ENCODE measurements around the gene NCBP3.

The NCBP3 gene, protein sequence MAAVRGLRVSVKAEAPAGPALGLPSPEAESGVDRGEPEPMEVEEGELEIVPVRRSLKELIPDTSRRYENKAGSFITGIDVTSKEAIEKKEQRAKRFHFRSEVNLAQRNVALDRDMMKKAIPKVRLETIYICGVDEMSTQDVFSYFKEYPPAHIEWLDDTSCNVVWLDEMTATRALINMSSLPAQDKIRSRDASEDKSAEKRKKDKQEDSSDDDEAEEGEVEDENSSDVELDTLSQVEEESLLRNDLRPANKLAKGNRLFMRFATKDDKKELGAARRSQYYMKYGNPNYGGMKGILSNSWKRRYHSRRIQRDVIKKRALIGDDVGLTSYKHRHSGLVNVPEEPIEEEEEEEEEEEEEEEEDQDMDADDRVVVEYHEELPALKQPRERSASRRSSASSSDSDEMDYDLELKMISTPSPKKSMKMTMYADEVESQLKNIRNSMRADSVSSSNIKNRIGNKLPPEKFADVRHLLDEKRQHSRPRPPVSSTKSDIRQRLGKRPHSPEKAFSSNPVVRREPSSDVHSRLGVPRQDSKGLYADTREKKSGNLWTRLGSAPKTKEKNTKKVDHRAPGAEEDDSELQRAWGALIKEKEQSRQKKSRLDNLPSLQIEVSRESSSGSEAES

DNA sequence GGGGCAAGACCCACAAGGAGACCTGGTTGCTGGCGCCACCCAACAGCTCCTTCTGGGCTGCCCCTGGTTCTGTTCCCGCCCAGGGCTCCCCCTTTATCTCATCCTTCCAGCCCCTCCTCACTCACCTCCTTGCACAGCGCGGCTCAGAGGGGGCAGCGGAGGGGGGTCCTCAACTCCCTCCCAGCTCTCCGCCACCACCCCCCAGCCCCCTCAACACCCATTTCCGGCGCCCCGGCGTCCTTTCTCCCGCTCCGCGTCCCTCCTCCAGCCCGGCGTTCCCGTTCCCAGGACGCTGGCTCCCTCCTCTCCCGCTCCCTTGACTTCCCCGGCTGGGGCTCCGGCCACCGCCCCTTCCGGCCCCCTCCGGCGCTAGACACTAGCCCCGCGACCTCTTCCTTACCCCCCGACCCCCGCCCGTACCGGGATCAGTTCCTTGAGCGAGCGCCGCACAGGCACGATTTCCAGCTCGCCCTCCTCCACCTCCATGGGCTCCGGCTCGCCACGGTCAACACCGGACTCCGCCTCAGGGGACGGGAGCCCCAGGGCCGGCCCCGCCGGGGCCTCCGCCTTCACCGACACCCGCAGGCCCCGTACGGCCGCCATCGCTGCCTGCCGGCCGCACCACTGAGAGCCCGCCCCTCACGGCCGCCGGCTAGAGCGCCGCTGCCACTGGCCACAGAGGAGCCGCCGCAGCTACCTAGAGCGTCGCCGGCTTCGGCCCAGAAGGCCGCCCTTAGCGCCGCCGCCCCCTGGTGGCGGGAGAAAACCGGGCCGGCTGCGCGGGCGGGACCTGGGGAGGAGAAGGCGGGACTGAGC, at the start of gene NCBP3:
Gene NCBP3 (minus strand): TSS at position 626 of the 816 bp plus-strand sequence. CDS start 23 bp downstream, at position 603.
- peak; percentile 89 for DNase-seq

DNA sequence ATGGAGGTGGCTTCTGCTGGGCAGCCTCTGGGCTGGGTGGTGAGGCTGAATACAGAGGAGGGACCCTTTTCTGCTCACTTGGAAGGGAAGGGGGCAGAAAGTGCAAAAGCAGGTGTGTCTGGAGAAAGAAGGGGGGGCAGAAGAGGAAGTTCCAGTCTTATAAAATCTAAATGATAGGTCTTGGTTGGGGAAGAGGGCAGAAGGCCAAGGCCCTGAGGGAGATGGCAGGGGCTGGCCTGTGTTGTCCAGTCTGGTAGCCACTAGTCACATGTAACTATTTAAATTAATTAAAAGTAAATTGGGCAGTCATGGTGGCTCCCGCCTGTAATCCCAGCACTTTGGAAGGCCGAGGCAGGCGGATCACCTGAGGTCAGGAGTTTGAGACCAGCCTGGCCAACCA, 49.3 kb upstream of the NCBP3 start:
- DNase-seq = no peak

DNA sequence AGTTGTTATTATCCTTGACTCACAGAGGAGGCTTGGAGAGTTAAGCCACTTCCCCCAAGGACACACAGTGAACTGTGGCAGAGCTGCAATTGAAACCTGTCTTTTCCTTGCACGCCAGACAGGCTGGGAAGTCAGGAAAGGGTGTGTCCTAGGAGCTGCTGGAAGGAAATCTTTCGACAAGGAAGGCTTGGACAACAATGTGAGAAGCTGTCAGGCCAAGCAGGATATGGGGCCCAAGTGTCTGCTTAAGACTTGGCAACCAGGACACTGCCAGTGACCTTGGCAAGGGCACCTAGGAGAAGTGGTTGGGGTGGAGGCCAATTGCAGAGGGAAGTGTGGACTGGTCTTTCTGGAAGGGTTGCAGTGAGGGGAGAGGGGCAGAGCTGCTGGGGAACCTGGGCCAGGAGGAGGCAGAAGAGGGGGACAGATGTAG, 48.9 kb upstream of the NCBP3 start:
- no peak for DNase-seq

DNA sequence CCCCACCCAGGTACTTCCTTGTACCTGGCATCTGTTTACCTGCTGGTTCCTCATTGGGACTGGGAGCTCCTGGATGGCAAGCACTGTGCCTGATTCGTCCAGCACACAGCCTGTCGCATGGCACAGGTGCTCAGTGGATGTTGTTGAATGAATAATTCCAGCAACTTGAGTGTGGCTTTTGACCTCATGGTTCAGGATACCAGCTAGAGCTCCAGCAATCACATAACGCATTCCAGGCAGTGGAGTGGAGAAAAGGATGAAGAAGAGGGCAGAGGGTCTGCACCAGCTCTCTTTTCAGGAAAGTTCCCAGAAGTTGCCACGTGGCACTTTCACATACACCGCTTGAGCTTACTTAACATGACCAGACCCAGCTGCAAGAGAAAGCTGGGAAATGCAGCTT, 48.1 kb upstream of the NCBP3 start:
- DNase-seq = no peak

DNA sequence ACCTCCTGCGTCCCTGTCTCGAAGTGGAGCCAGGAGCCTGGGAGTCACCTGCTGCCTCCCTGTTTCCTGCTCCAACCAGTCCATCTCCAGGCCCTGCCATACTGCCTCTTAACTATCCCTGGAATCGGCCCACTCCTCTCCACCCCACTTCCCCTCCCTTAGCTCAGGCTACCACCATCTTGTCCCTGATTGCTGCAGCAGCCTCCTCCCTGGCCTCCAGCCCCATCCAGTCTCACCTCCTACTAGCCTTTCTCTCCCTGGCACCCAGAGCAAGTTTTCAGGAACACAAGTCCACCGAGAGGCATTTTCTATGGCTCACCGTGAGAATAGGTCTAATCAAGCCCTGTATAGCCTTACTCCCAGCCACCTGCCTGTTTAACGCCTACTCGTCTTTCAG, 47.7 kb upstream of the NCBP3 start:
- no peak for DNase-seq

DNA sequence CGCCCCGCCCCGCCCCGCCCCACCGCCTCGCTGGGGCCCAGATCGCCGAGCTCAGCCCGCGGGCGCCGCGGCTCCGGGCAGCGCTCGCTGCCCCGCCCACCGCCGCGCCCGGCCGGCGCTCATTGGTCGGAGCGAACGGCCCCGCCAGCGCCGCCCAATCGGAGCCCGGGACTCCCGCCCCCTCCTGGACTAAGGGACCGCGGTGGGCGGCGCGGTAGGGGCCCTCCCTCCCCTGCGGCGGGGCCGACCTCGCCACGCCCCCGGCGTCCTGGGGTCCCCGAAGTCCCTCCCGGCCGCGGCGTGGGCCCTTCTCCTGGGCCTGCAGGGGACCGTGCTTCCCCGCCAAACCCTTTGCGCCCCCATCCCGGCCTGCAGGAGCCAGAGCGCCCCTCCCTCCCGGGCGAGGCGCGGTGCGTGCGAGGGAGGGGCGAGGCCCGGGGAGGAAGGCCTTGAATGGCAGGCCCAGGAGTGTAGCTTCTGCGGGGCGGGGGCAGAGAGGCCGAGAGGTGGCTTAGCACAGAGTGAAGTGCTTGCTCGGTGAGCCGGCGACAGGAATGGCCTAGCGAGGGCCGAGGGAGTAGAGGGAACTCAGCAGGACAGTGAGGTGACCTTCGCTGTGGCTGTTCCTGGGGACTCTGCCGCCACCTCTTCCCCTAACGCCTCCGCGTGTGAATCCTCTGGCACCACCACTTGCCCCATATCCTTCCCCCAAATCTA, 47.1 kb upstream of the NCBP3 start, which contains the start of gene CAMKK1:
Gene CAMKK1 (minus strand): TSS at position 51 of the 717 bp plus-strand sequence. CDS start 7,366 bp downstream, outside the sequence.
- peak; percentile 91 for DNase-seq

DNA sequence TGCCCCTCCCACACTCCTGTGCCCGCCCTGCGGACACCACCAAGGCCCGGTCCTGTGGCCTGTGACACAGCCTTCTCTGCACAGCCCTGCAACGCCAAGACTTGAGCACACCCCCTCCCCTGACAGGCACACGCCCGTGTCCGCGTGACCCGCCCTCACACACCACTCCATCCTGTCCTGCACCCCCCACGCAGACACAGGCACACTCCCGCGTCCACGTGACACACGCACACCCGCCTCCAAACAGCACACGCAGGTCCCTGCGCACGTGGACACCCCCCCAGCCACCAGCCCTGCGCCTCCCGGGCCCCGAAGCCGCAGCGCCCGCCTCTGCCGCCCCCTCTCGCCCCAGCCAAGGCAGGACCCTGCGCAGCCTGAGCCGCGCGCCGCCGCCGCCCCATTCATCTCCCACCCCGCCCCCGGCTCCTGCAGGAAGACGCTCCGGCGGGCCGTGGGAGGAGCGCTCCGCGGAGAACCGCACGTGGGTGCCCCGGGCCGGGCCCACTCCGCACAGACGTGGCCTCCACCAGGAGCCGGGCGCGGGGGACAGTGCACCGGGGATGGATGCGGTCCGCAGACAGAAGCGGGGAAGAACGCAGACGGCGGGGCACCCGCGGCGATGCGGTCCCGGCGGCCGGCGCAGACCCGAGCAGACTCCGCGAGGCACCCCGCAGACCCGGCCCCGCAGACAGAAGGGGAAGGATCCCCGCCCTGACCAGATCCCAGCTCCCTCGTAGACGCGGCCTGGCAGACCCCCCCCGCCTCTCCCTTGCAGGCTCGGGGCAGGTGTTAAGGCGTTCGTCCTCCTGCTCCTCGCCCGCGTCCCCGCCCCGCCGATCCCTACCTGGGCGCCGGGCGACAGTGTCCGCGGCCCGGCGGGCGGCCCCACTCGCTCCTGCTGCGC, 46.3 kb upstream of the NCBP3 start:
- DNase-seq = peak; percentile 44

DNA sequence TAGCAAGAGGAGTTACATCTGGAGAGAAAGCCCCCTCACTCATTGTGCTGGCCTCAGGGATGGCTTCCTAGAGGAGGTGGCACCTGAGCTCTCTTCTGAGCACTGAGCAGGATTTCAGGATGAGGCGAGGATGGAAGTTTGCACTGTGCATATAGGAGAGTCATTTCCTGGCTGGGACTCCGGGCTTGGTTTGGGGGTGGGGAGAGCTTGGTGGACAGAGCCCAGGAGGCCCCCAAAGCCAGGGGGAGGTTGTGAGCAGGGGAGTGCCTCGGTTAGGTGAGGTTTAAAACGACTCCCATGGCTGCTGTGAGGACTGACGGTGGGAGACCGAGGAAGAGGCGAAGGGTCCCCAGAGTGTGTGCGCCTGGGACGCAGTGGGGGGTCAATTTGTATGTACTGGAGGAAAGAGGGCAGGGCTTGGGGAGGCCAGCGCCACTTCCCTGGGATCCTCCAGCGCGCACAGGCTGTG, 45.6 kb upstream of the NCBP3 start:
- no peak for DNase-seq

DNA sequence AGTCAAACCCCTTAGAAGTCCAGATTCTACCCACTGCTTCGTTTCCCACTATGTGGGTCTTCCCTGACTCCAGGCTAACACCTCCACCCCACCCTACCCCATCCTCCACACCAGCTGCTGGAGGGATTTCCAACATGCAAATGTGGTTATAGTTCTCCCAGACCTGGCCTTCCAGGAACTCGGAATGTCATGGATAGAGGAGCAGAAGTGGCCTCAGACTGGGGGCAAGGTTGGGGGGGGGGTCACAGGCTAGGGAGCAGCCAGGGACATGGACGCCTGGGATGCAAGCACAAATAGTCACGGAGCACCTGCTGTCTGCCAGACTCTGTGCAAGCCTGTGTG, 44.8 kb upstream of the NCBP3 start:
- DNase-seq = no peak

DNA sequence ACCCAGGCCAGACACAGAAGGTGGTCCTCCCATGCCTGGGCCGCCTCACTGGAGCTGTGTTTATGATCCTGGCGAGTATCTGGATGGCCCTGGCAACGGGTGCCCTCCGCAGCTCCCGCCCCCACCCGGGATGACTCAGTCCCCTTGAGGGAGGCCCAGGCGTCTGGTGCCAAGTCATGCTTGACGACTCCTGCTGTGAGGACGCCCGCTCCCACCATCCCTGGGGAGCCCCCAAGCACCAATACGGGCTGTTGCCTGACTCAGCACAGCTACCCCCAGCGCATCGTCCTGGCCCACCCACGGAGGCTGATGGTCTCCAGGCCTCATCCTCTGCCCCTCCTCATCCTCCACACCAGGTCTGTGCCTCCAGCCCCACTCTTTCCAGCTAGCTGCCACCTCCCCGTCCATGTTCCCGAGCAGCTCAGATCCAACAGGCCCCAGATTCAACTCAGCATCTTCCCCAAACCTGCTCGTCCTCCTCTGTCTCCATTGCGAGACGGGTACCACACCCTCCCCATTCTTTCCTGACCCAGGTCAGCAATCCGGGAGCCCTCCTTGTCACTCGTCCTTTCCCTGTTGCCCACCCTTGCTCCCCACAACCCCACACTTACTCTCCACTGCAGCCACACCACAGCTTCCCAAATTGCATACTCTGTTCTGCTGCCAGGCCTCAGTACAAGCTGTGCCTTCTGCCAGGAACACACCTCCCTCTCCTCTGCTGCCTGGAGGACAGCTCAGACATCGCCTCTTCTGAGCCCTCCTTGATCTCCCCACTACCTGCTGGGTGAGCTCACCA, 44.2 kb upstream of the NCBP3 start:
- peak; percentile 86 for DNase-seq

DNA sequence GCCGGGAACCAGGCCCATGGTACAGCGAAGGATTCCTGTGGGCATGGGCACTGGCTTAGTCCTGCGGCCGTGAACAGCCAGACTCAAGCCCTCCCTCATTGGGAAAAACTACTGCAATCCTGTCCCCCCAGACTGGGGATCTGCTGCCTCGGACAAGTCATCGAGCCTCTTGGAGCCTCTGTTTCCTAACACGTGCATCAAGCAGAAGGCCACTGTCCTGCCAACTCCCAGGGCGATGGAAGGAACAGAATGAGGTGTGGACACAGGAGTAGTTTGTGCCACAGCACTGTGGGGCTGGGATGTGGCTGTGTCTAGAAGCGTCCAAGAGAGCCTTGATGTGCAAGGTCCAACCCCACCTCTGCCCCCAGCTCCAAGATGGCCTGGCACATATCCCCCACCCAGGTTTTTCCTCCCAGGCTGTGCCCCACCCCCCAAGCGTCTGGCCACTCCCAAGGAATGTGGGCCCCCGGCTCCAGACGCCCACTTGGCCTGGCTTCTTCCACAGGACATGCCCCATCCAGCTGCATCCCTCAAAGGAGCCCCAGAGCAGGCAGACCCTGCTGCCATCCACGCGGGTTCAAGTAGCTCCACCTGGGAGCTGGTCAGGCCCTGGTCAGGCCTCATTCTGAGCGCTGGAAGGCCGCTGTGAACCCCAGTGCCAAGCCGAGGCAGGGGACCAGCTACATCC, 43.4 kb upstream of the NCBP3 start:
- DNase-seq = no peak

DNA sequence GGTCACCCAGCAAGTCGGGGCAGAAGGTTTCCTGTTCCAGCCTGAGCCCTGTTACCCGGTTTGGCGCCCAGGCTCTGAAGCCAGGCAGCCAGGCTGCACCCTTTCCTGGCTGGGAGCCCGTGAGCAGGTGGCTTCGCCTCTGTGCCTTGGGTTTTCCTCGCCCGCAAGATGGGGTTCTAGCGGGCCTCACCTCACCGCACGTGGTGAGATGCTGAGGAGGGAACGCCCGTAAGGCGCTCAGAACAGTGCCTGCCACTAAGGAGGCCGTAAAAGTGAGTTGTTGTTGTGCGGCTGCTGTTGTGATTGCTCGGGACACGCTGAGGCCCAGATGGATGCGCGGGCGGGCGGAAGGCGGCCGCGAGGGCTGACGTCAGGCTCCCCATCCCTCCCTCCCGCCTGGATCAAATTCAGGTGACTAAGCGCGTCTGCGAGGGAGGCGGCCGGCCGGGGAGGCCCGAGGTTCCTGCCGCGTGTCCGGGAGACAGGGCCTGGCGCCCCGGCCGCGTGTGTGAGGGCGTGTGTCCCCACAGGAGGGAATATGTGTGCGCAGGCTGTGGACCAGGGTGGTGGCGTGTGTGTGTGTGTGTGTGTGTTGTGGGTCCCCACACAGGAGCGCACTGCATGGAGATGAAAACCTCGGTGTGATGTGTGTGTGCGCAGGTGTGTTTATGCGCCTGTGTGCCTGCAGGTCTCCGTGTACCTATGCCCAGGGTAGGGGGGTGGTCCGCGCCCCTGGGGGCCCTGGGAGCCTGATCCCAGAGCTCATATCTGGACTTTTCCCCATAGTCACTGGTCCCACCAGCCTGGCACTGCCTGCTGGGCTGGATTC, 42.5 kb upstream of the NCBP3 start:
- DNase-seq = peak; percentile 84

DNA sequence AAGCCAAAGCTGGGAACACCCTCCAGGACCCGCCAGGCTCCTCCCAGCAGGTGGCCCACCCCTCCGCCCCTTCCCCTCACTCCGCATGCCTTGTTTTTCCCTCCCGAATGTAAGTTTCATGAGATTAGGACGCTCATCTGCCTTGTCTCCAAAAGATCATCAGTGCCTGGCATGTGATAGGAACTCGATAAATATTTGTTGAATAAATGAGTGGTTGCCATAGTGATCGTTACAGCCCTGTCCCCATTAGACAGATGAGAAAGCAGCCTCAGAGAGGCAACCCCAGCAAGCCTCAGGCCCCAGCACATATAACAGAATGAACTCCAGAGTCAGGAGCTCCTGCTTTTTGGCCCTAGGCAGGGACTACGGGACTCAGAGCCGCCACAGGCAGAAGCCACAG, 41.8 kb upstream of the NCBP3 start:
- DNase-seq = no peak

DNA sequence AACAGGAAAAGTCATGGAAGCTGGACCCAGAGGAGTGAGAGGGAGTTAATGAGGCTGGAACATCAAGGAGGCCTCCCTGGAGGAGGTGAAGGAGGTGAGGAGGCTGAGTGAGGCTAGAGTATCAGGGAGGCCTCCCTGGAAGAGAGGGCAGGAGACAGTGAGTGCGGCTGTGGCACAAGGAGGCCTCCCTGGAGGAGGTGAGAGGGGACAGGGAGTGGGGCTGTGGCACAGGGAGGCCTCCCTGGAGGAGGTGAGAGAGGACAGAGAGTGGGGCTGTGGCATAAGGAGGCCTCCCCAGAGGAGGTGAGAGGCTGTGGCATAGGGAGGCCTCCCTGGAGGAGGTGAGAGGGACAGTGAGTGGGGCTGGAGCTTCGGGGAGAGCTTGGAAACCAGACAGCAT, 41.3 kb upstream of the NCBP3 start:
- DNase-seq = no peak

DNA sequence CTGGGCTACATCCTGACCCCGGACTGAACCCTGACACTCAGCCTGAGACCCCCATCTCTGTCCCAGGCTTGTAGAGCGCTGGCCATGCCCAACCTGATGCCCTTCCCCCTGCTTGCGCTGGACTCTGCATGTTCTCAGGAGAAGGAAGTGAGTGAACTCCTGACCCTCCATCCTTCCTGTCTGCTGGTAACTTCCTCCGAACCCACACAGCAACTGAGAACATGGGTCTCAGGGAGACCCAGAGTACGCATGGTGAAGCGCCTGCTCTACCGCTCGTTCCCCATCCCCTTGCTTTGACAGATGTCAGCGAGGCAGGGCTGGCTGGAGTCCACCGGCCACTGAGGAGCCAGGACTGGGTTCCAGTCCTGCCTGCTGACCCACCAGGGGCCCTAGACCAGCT, 40.7 kb upstream of the NCBP3 start:
- no peak for DNase-seq

DNA sequence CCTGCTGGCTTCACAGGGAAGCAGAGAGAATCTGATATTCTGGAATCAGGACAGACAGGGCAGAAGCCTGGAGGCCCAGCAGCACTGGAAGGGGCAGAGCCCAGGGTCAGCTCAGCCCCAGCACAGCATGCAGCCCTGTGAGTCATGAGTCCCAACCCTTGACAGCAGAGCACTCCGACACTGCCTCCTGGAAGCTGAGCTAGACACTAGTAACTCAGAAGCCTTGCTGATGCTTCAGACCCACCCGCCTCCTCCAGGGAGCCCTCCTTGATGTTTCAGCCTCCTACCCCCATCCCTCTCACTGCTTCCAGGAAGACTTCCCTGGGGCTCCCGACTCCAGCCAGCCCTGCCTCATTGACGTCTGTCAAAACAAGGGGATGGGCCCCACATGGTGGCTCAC, 39.9 kb upstream of the NCBP3 start:
- no peak for DNase-seq

DNA sequence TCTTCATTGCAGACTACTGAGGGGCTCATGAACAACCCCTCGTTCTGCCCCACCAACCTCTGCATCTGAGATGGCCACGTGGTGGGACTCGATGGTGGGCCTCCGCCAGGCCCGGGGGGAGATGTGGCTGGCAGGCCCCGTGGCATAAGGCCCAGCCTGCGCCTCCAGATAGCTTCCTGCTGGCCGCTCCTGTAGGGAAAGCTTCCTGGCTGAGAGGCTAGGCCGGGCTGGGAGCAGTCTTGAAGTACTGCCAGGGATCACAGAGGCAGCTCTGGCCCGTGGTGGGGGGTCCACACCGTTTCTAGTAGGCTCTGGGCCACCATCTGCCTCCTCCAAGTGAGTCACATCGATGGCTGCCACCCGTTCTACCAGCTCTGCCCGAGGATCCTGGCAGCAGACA, 39.2 kb upstream of the NCBP3 start:
- no peak for DNase-seq

DNA sequence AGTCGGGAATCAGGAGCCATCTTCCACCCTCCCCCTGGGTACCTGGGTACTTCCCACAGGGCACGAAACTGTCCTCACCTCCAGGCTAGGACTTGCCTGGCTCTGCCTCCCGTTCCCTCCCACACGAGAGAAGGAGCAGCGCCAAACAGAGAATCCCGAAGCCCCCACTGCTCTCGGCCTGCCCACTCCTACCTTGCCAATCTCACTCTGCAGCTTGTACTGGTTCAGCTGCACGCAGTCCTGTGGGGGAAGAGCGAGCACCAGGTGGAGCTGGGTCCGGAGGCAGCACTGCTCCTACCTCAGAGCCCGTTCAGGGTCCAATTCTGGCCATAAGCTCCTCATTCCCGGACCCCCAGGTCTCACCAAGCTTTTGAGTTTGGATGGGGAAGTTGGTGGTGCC, 38.1 kb upstream of the NCBP3 start:
- DNase-seq = no peak

DNA sequence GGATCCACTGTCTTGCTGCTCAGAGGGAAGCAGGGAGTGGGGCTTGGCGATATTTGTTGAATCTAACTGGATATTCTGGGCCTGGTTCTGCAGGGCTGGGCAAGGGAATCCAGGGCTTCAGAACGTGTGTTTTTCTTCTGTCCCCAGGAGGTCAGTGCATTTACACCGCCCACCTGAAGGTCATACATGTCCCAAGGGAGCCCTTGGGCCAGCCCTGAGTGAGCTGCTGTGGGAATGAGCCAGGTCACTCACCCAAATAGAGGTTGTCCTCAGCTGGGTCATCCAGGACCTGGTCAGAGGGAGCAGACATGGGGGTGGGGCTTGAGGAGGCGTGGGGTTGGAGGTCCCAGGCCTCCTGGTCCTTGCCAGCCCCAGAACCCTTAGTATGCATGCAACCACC, 36.2 kb upstream of the NCBP3 start:
- DNase-seq = no peak
